HG03095 (cell line): Measurements from ENCODE around the gene TTC28.
"Not testable (repeated sequence)": the region's sequence is repeated elsewhere in the genome, so short reads cannot be mapped to it uniquely, and the experiment has no call there.

Source experiments
- ATAC-seq: cut with Tn5 transposase; IDR thresholded peaks from one replicate; pipeline ENCODE4 v1.9.1; 2021; ENCODE audit warnings: moderate library complexity; ENCODE audit not compliant: unreplicated experiment

Gene TTC28

GRCh38 chr22:28607795-28608194 is 71.8 kb downstream of the TTC28 start:
- ATAC-seq: no peak

DNA sequence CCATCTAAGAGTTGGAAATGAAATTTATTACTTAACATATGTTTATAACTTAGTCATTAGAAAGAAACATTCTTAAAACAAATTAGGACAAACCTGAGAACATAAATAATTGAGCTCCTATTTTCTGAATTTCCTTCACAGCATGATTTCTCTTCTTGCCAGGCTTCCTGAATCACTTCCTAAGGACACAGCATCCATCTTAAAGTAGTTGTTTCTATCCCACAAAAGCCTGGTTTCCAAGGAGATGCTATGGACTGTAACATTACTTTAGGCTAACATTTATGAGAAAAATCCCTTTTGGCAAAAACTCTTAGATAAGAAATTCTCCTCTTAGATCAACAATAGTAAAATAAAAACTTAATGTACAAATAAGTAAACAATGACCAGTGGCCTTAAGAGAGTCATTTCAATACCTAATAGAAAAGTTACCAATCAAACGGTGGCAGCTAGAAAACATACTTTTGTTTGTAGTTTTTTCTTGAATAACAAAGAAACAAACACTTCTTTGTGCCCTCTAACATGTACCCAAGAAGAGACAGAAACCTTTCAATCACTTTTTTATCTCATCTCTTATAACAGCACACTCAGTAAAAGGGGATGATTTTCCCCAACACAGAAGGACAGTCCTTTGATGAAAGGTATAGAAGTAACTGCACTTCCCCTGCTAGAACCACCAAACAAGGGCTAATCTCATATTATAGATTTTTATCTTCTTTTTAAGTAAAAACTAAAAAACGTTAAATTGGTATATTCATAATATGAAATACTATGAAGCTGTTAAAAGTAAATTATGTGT is 74.5 kb downstream of the TTC28 start:
- no peak for ATAC-seq

GRCh38 chr22:28601915-28602314 is 77.7 kb downstream of the TTC28 start:
- no peak for ATAC-seq

- ATAC-seq: no peak
These were observed 79.0 kb downstream of the TTC28 start for GRCh38 chr22:28600546-28601143.

DNA sequence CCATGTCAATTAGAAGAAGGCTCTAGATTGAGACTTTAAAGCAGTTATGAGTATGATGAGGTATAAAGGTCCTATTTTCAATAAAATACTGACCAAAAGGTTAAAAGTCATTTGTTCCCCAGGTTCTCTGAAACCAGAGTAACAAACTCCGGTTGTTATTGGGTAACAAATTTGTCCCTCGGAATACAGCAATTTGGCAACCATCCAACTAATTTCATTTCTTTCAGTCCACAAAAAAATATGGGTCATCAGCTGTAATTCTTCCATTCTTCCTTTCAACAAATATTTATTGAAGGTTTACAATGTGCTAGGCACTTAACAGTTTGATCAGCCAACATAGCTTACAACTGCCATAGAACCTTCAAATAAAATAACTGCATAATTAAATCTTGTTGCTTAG is 79.9 kb downstream of the TTC28 start:
- ATAC-seq: no peak

- ATAC-seq: no peak
These were observed 82.0 kb downstream of the TTC28 start for GRCh38 chr22:28597665-28598064.

GRCh38 chr22:28594797-28595462 is 84.7 kb downstream of the TTC28 start:
- no peak for ATAC-seq

GRCh38 chr22:28594076-28594796 is 85.4 kb downstream of the TTC28 start:
- no peak for ATAC-seq

DNA sequence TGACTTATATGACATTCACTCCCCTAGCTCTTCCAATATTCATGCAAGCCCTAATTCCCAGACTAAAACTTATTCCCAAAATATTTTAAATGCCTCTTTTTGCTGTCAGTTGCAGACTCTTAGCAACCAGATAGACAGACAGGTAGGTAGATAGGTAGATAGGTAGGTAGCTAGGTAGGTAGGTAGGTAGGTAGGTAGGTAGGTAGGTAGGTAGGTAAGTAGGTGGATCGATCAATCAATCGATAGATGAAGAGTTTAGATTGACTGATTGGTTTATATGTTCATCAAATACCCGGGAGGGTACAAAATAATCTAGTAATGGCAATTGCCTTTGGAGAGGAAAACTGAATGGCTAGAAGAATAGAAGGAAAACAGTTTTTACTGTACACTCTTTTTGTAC is 86.3 kb downstream of the TTC28 start:
- no peak for ATAC-seq

- no peak for ATAC-seq
These were observed 90.4 kb downstream of the TTC28 start for GRCh38 chr22:28589102-28589750.

DNA sequence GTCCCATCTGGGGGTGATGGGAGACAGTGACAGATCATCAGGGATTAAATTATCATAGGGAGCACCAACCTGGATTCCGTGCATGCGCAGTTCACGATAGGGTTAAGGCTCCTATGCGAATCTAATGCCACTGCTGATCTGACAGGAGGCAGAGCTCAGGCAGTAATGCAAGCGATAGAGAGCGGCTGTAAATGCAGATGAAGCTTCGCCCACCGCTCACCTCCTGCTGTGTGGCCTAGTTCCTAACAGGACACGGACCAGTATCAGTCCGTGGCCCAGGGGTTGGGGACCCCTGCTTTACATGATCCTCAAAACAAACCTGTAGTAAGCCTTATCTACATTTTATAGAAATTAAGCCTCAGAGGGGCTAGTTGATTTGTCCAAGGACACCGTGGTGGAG is 94.3 kb downstream of the TTC28 start:
- ATAC-seq: no peak

GRCh38 chr22:28582806-28583205 is 96.8 kb downstream of the TTC28 start:
- no peak for ATAC-seq

GRCh38 chr22:28581016-28581415 is 98.6 kb downstream of the TTC28 start:
- ATAC-seq: no peak

DNA sequence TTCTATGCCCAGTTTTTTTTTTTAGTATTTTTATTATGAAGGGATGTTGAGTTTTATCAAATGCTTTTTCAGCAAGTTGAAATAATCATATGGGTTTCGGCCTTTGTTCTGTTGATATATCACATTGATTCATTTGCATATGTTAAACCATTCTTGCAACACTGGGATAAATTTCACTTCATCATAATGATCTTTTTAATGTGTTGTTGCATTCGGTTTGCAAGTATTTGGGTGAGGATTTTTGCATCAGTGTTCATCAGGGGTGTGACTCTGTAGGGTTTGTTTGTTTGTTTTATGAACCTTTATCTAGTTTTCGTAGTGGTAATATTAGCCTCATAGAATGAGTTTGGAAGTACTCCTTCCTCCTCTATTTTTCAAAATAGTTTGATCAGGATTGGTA is 103.5 kb downstream of the TTC28 start:
- ATAC-seq: no peak

- ATAC-seq: no peak
These were observed 105.4 kb downstream of the TTC28 start for GRCh38 chr22:28574159-28574788.

- ATAC-seq: no peak
These were observed 108.8 kb downstream of the TTC28 start for GRCh38 chr22:28570696-28571373.

GRCh38 chr22:28568974-28569373 is 110.7 kb downstream of the TTC28 start:
- not testable (repeated sequence) for ATAC-seq

- no peak for ATAC-seq
These were observed 111.5 kb downstream of the TTC28 start for GRCh38 chr22:28568099-28568498.

- ATAC-seq: not testable (repeated sequence)
These were observed 112.6 kb downstream of the TTC28 start for GRCh38 chr22:28566920-28567499.

GRCh38 chr22:28563636-28564035 is 116.0 kb downstream of the TTC28 start:
- ATAC-seq: no peak
